Colon (tissue), 2 donors: Measurements from ENCODE around the gene GGCT.

Experiments
- FAIRE-seq: peaks from 2 replicates; lab custom pipeline; 2012; peaks lifted over from hg19 to GRCh38; lab: Jason Lieb, UNC
- donor health status: control.
- donor health status: control.

GGCT gene

GRCh38 chr7:30478349-30479201, 26.1 kb downstream of the GGCT start, which contains the start of gene NOD1:
TSS of gene NOD1 (minus strand) at chr7:30478784. CDS start at chr7:30456921, 21,863 bp downstream.
- no peak for FAIRE-seq

- FAIRE-seq: no peak
These were observed 28.0 kb downstream of the GGCT start for GRCh38 chr7:30476459-30477145.

- no peak for FAIRE-seq
These were observed 29.0 kb downstream of the GGCT start for GRCh38 chr7:30475580-30475979.

GRCh38 chr7:30474893-30475292, 29.7 kb downstream of the GGCT start:
- FAIRE-seq: no peak

- FAIRE-seq: no peak
These were observed 30.1 kb downstream of the GGCT start for GRCh38 chr7:30474485-30474884.

- no peak for FAIRE-seq
These were observed 30.7 kb downstream of the GGCT start for GRCh38 chr7:30473903-30474302.

GRCh38 chr7:30472784-30473775, 31.5 kb downstream of the GGCT start:
- no peak for FAIRE-seq

- no peak for FAIRE-seq
These were observed 32.4 kb downstream of the GGCT start for GRCh38 chr7:30472081-30472783.

- FAIRE-seq: no peak
These were observed 33.4 kb downstream of the GGCT start for GRCh38 chr7:30471205-30471604.

- FAIRE-seq: no peak
These were observed 33.9 kb downstream of the GGCT start for GRCh38 chr7:30470771-30471170.

- no peak for FAIRE-seq
These were observed 34.4 kb downstream of the GGCT start for GRCh38 chr7:30470163-30470770.

- no peak for FAIRE-seq
These were observed 35.3 kb downstream of the GGCT start for GRCh38 chr7:30469303-30469702.

- FAIRE-seq: no peak
These were observed 35.8 kb downstream of the GGCT start for GRCh38 chr7:30468791-30469190.

GRCh38 chr7:30468041-30468440, 36.6 kb downstream of the GGCT start:
- FAIRE-seq: no peak

GRCh38 chr7:30467271-30467670, 37.4 kb downstream of the GGCT start:
- no peak for FAIRE-seq

- FAIRE-seq: no peak
These were observed 38.4 kb downstream of the GGCT start for GRCh38 chr7:30466266-30466665.

- FAIRE-seq: no peak
These were observed 38.8 kb downstream of the GGCT start for GRCh38 chr7:30465811-30466180.

GRCh38 chr7:30465046-30465810, 39.4 kb downstream of the GGCT start:
- FAIRE-seq: no peak

GRCh38 chr7:30464231-30464671, 40.4 kb downstream of the GGCT start:
- no peak for FAIRE-seq

GRCh38 chr7:30463405-30464145, 41.1 kb downstream of the GGCT start:
- no peak for FAIRE-seq
